A549 treated with GW870086 at 1 μM for 4 hours (cell line): ENCODE data around the gene TNRC6C. TPM values are rescaled to one million over a fixed set of nuclear protein-coding genes. Genes with fewer than 3 reads are reported as not detected.

Source experiments
- total RNA-seq: library from RNA; stranded (reverse); fragments of 200-300 nt; extraction: Qiagen RNA extraction; gene quantifications from 5 replicates; pipeline ENCODE4 v1.2.3, GENCODE V29; 2022; ENCODE audit warnings: low read depth

TNRC6C gene
- 1.3 to 2.6 TPM (median 1.8 TPM) in 5 replicates for total RNA-seq

GRCh38 chr17:77957857-77958715, at the start of gene TNRC6C:
TSS of gene TNRC6C (plus strand) at chr17:77958703. CDS start at chr17:78004207, 45,504 bp downstream.

GRCh38 chr17:78128551-78129350, 170.2 kb downstream of the TNRC6C start, which contains the start of gene TMC6:
TSS of gene TMC6 (minus strand) at chr17:78128755. CDS start at chr17:78126832, 1,923 bp downstream.

GRCh38 chr17:78130437-78131101, 172.1 kb downstream of the TNRC6C start, which contains the start of gene TMC8:
TSS of gene TMC8 (plus strand) at chr17:78130771. CDS start at chr17:78131589, 818 bp downstream.

Other genes starting within 250 kb of the TNRC6C start
- 9.2 to 13.5 TPM (median 12.0 TPM) in 5 replicates for gene TMC6, start 170.1 kb downstream of the TNRC6C start, total RNA-seq
- gene TMC8, start 172.1 kb downstream of the TNRC6C start, total RNA-seq: 0.21 to 0.42 TPM (median 0.40 TPM) in 5 replicates
- not detected in 5 replicates for gene C17orf99, start 187.7 kb downstream of the TNRC6C start, total RNA-seq
- gene SYNGR2, start 209.9 kb downstream of the TNRC6C start, total RNA-seq: 112 to 208 TPM (median 191 TPM) in 5 replicates
- gene TK1, start 228.3 kb downstream of the TNRC6C start, total RNA-seq: 211 to 279 TPM (median 233 TPM) in 5 replicates
- 34.8 to 55.0 TPM (median 36.2 TPM) in 5 replicates for gene AFMID, start 228.7 kb downstream of the TNRC6C start, total RNA-seq